Liver (tissue), 3 donors: Measurements from ENCODE around the gene EHD4.

ENCODE experiments used
- MAX ChIP-seq: IDR thresholded peaks from 2 replicates; pipeline ENCODE4 v1.6.1; 2016; ENCODE audit warnings: antibody characterized with exemption
- REST ChIP-seq: IDR thresholded peaks from 2 replicates; pipeline ENCODE4 v1.6.1; 2016; ENCODE audit warnings: antibody characterized with exemption, mild to moderate bottlenecking
- RXRA ChIP-seq, 2 donors: IDR thresholded peaks; 2 replicates each; pipeline ENCODE4 v1.6.1; 2017 to 2018; ENCODE audit warnings: antibody characterized with exemption in 2 of 2, mild to moderate bottlenecking in 1 of 2
- TAF1 ChIP-seq: conservative IDR thresholded peaks from 2 replicates; pipeline ENCODE4 v1.6.1; 2016; ENCODE audit warnings: antibody characterized with exemption, mild to moderate bottlenecking
- YY1 ChIP-seq: IDR thresholded peaks from 2 replicates; pipeline ENCODE4 v1.6.1; 2016; ENCODE audit warnings: antibody characterized with exemption, mild to moderate bottlenecking
- TF ChIP-seq, protein P1 (sequence below): fragments of 150-350 bp; IDR thresholded peaks from 2 replicates; pipeline ENCODE4 v1.5.1; 2017; ENCODE audit warnings: improper control_type of control experiment, low read depth, low read length; ENCODE audit not compliant: missing input control
- donor health status: healthy.
- donor health status: healthy.

DNA sequence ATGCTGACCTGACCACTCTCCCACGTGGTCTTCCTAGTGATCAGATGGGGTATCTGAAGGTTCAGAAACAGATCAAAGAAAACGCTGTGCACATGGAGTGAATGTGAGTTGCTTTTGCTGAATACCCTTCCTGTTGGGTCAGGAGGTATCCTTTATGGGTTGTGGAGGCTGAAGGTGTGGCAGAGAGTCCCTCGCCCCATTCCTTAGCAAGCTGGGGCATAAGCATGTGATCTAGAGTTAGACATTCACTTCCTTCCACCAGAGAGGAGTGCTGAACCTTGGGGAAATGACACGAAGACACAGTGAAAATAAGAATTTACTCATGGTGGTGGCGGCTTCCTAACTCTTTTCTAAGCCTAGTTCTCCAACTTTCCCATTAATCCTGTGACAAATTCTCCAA lies 50.7 kb downstream of the EHD4 start:
- TF ChIP-seq TAF1: no peak
- no peak for TF ChIP-seq YY1
- TF ChIP-seq, protein P1, sequence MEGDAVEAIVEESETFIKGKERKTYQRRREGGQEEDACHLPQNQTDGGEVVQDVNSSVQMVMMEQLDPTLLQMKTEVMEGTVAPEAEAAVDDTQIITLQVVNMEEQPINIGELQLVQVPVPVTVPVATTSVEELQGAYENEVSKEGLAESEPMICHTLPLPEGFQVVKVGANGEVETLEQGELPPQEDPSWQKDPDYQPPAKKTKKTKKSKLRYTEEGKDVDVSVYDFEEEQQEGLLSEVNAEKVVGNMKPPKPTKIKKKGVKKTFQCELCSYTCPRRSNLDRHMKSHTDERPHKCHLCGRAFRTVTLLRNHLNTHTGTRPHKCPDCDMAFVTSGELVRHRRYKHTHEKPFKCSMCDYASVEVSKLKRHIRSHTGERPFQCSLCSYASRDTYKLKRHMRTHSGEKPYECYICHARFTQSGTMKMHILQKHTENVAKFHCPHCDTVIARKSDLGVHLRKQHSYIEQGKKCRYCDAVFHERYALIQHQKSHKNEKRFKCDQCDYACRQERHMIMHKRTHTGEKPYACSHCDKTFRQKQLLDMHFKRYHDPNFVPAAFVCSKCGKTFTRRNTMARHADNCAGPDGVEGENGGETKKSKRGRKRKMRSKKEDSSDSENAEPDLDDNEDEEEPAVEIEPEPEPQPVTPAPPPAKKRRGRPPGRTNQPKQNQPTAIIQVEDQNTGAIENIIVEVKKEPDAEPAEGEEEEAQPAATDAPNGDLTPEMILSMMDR: no peak
- TF ChIP-seq MAX: no peak
- TF ChIP-seq REST: no peak
- TF ChIP-seq RXRA (IDR thresholded peaks at IDR 0.05): no peak
